ENCODE results near the gene NTM. TPM values are rescaled to one million over a fixed set of nuclear protein-coding genes. Genes with fewer than 3 reads are reported as not detected.

The NTM gene
- total and polyA plus RNA-seq, 2 donors from 2014 or later, result 0.92 to 10.3 TPM

GRCh38 chr11:131750692-131751091 lies 380.3 kb downstream of the NTM start:
- no peak for FAIRE-seq
- Histone ChIP-seq H3K4me1 (ENCODE audit: control insufficient read depth in 2 of 3, insufficient read depth in 2 of 3, low read depth in 1 of 3, low read length in 3 of 3) (no peaks in the 10 kb centered on the region), H3K27me3 (ENCODE audit: control insufficient read depth, insufficient read depth, low read length) (no peaks in the 10 kb centered on the region), H3K36me3 (ENCODE audit: control insufficient read depth in 2 of 3, insufficient read depth in 3 of 3, low read length in 3 of 3) (no peaks in the 10 kb centered on the region), H3K4me3 (ENCODE audit: low read length in 3 of 3) (no peak overlapping the region), H3K9me3 (ENCODE audit: control insufficient read depth in 2 of 3, insufficient read depth in 1 of 3, low read length in 3 of 3) (no peaks in the 10 kb centered on the region), H3K27ac (ENCODE audit: low read depth in 2 of 2, low read length in 2 of 2) (no peak overlapping the region), H3K9ac (ENCODE audit: low read length in 3 of 3) (no peak overlapping the region)
- no peak for DNase-seq
- intact Hi-C loops (cut with DNase I), result no loop called here
- TF ChIP-seq CTCF (IDR thresholded peaks at IDR 0.05; ENCODE audit: borderline replicate concordance, extremely low read depth, insufficient read depth), result no peak

- H3K27me3 ChIP-seq (ENCODE audit: control insufficient read depth, insufficient read depth, low read length), result no peaks in the 10 kb centered on the region
- no peak overlapping the region for H3K27ac ChIP-seq (ENCODE audit: low read depth in 2 of 2, low read length in 2 of 2)
- H3K36me3 ChIP-seq (ENCODE audit: control insufficient read depth in 2 of 3, insufficient read depth in 3 of 3, low read length in 3 of 3), result no peaks in the 10 kb centered on the region
- no peak for TF ChIP-seq CTCF (IDR thresholded peaks at IDR 0.05; ENCODE audit: borderline replicate concordance, extremely low read depth, insufficient read depth)
- no peaks in the 10 kb centered on the region for H3K9me3 ChIP-seq (ENCODE audit: control insufficient read depth in 2 of 3, insufficient read depth in 1 of 3, low read length in 3 of 3)
- FAIRE-seq, result no peak
- H3K4me3 ChIP-seq (ENCODE audit: low read length in 3 of 3), result no peak overlapping the region
- no peak overlapping the region for H3K9ac ChIP-seq (ENCODE audit: low read length in 3 of 3)
- intact Hi-C loops (cut with DNase I), result no loop called here
- H3K4me1 ChIP-seq (ENCODE audit: control insufficient read depth in 2 of 3, insufficient read depth in 2 of 3, low read depth in 1 of 3, low read length in 3 of 3), result no peaks in the 10 kb centered on the region
- no peak for DNase-seq
These were observed 384.3 kb downstream of the NTM start for GRCh38 chr11:131754671-131755070.

GRCh38 chr11:131756479-131757110 lies 386.2 kb downstream of the NTM start:
- no peaks in the 10 kb centered on the region for H3K4me1 ChIP-seq (ENCODE audit: control insufficient read depth in 2 of 3, insufficient read depth in 2 of 3, low read depth in 1 of 3, low read length in 3 of 3)
- intact Hi-C loops (cut with DNase I), result no loop called here
- no peak overlapping the region for H3K27ac ChIP-seq (ENCODE audit: low read depth in 2 of 2, low read length in 2 of 2)
- H3K9ac ChIP-seq (ENCODE audit: low read length in 3 of 3), result no peak overlapping the region
- no peaks in the 10 kb centered on the region for H3K9me3 ChIP-seq (ENCODE audit: control insufficient read depth in 2 of 3, insufficient read depth in 1 of 3, low read length in 3 of 3)
- H3K4me3 ChIP-seq (ENCODE audit: low read length in 3 of 3), result no peak overlapping the region
- no peak for TF ChIP-seq CTCF (IDR thresholded peaks at IDR 0.05; ENCODE audit: borderline replicate concordance, extremely low read depth, insufficient read depth)
- FAIRE-seq (no peak), DNase-seq (no peak)
- no peaks in the 10 kb centered on the region for H3K27me3 ChIP-seq (ENCODE audit: control insufficient read depth, insufficient read depth, low read length)
- no peaks in the 10 kb centered on the region for H3K36me3 ChIP-seq (ENCODE audit: control insufficient read depth in 2 of 3, insufficient read depth in 3 of 3, low read length in 3 of 3)

- Histone ChIP-seq H3K27ac (ENCODE audit: low read depth in 2 of 2, low read length in 2 of 2) (no peak overlapping the region), H3K4me3 (ENCODE audit: low read length in 3 of 3) (no peak overlapping the region), H3K27me3 (ENCODE audit: control insufficient read depth, insufficient read depth, low read length) (no peaks in the 10 kb centered on the region), H3K9me3 (ENCODE audit: control insufficient read depth in 2 of 3, insufficient read depth in 1 of 3, low read length in 3 of 3) (no peaks in the 10 kb centered on the region), H3K4me1 (ENCODE audit: control insufficient read depth in 2 of 3, insufficient read depth in 2 of 3, low read depth in 1 of 3, low read length in 3 of 3) (no peaks in the 10 kb centered on the region), H3K9ac (ENCODE audit: low read length in 3 of 3) (no peak overlapping the region), H3K36me3 (ENCODE audit: control insufficient read depth in 2 of 3, insufficient read depth in 3 of 3, low read length in 3 of 3) (no peaks in the 10 kb centered on the region)
- no peak for TF ChIP-seq CTCF (IDR thresholded peaks at IDR 0.05; ENCODE audit: borderline replicate concordance, extremely low read depth, insufficient read depth)
- FAIRE-seq (no peak), DNase-seq (no peak)
- intact Hi-C loops (cut with DNase I), result no loop called here
These were observed 388.3 kb downstream of the NTM start for GRCh38 chr11:131758726-131759125.
